ENCODE results near the gene ATP6V1G3. TPM values are rescaled to one million over a fixed set of nuclear protein-coding genes. Genes with fewer than 3 reads are reported as not detected.
A peak's percentile ranks its signal among the peaks of the same experiment; 100 is the strongest.

Gene ATP6V1G3
- total and polyA plus RNA-seq, 8 donors, result not detected

DNA sequence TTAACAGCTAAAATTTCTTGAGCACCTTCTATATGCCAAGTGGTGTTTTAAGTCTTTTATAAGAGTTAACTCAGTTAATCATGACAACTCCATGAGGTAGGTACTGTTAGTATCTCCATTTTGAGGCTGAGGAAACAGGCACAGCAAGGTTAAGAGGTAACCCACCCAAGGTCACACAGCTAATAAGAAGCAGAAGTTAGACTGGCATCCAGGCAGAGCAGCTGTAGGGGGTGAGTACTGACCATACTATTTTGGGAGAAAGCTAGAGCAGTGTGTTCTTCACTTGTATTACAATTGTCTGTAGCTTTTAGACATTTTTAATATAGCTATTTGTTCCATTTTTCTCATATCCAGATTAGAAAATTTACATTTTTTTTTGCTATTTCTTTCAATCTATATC is 4.8 kb downstream of the ATP6V1G3 start:
- intact Hi-C loops (cut with DNase I), result no loop called here
- no peaks in the 10 kb centered on the region for H3K4me1 ChIP-seq
- DNase-seq, result no peak
- FAIRE-seq, result no peak
- H3K4me3 ChIP-seq, result no peak overlapping the region
- no peaks in the 10 kb centered on the region for H3K36me3 ChIP-seq
- H3K27ac ChIP-seq, result no peak overlapping the region
- no peaks in the 10 kb centered on the region for H3K9me3 ChIP-seq
- ATAC-seq, result no peak
- TF ChIP-seq, protein P1, sequence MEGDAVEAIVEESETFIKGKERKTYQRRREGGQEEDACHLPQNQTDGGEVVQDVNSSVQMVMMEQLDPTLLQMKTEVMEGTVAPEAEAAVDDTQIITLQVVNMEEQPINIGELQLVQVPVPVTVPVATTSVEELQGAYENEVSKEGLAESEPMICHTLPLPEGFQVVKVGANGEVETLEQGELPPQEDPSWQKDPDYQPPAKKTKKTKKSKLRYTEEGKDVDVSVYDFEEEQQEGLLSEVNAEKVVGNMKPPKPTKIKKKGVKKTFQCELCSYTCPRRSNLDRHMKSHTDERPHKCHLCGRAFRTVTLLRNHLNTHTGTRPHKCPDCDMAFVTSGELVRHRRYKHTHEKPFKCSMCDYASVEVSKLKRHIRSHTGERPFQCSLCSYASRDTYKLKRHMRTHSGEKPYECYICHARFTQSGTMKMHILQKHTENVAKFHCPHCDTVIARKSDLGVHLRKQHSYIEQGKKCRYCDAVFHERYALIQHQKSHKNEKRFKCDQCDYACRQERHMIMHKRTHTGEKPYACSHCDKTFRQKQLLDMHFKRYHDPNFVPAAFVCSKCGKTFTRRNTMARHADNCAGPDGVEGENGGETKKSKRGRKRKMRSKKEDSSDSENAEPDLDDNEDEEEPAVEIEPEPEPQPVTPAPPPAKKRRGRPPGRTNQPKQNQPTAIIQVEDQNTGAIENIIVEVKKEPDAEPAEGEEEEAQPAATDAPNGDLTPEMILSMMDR (IDR thresholded peaks at IDR 0.05), result no peak
- H3K27me3 ChIP-seq, result no peaks in the 10 kb centered on the region

DNA sequence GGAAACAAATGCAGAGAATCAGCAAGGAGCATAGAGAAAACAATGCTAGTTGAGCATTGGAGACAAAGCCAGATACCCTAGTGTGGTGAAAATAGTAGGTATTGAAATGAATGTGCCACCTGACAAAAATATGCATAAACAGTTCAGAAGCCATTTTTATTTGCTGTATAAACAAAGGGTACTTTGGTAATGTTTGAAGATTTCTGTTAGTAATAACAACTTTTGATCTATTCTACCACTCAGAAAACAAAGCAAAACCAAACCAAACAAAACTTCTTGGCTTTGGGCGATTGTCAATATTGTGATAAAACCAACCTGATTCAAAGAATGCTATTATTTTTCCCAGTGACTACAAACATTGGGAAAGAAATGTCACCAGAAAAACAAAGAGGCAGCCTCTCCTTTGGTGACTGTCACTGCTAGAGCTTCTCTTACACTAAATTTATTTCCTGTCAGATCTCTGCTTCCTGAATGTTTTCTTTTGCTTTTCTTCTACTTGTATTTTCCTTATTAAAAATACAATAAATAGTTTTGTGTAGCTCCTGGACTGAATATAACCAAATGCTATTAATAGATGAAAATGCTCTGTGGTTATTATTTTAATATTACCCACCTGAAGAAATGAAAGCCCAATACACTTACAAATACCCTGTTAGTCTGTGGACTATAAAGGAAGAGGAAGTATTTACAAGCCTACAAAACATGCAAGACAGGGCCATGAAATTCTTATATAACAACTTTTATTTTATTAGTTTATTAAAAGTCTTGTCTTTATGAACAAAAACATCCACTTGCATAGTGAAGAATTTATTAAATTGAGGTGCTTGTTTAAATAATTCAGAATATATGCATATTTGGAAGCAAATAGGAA is 5.7 kb downstream of the ATP6V1G3 start:
- H3K4me3 ChIP-seq, result no peak overlapping the region
- intact Hi-C loops (cut with DNase I), result no loop called here
- H3K27ac ChIP-seq, result no peak overlapping the region
- no peaks in the 10 kb centered on the region for H3K9me3 ChIP-seq
- DNase-seq (no peak), FAIRE-seq (peak; percentile 51), ATAC-seq (no peak)
- H3K36me3 ChIP-seq, result no peaks in the 10 kb centered on the region
- TF ChIP-seq, protein P1 (IDR thresholded peaks at IDR 0.05), result no peak
- no peaks in the 10 kb centered on the region for H3K27me3 ChIP-seq
- no peaks in the 10 kb centered on the region for H3K4me1 ChIP-seq
- 21 to 31% methylated on average over 1 of the region's 1 CpG for WGBS, 2 donors

DNA sequence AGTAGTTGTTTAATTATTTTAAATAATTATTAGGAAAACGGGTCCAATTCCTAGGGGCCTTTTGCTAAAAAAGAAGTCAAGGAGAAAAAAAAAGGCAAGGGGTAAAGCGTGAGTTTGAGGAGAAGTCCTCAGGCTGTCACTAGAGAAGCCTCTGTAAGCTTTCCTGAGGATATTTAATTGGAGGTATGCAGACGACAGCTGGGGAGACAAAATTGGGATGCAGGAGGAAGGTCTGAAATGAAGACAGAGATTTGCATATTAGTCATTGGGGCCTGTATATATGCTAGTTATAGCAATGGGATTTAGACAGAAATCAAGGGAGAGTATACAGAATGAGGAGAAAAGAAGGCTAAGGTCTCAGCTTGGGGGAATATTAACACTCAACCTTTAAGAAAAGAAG is 8.6 kb downstream of the ATP6V1G3 start:
- H3K9me3 ChIP-seq, result no peaks in the 10 kb centered on the region
- intact Hi-C loops (cut with DNase I), result no loop called here
- no peak overlapping the region for H3K4me3 ChIP-seq
- H3K27me3 ChIP-seq, result no peaks in the 10 kb centered on the region
- TF ChIP-seq, protein P1 (IDR thresholded peaks at IDR 0.05), result no peak
- no peaks in the 10 kb centered on the region for H3K36me3 ChIP-seq
- WGBS, 2 donors, result 72 to 80% methylated on average over 3 of the region's 3 CpGs
- no peak overlapping the region for H3K27ac ChIP-seq
- peaks cover 0 to 4% (median 3%) of the 10 kb centered on the region in 3 donors for H3K4me1 ChIP-seq
- DNase-seq (no peak), FAIRE-seq (no peak), ATAC-seq (no peak)

DNA sequence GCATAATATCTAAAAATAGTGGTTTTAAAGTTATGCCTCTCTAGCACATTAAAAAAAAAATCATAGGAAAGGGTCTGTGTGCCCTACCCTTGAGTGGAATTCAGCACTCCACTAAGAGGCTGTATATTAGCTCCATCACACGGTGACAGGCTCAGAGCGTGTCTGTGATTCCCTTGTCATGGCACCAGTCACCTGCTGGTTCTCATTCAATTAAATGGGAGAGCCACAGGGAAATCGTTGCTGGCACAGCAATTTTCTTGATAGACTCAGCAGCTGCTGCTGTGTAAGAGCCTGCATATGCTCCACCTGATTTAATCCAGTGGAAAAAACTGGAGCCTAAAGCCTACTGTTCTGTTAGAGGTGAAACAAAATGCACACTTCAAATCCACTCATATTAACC is 9.5 kb downstream of the ATP6V1G3 start:
- DNase-seq (no peak), ATAC-seq (no peak), FAIRE-seq (no peak)
- no peaks in the 10 kb centered on the region for H3K36me3 ChIP-seq
- H3K27me3 ChIP-seq, result no peaks in the 10 kb centered on the region
- H3K4me1 ChIP-seq, result peaks cover 0 to 4% (median 3%) of the 10 kb centered on the region in 3 donors
- TF ChIP-seq, protein P1 (IDR thresholded peaks at IDR 0.05), result no peak
- WGBS, 2 donors, result 56 to 63% methylated on average over 3 of the region's 3 CpGs
- H3K4me3 ChIP-seq, result no peak overlapping the region
- H3K9me3 ChIP-seq, result no peaks in the 10 kb centered on the region
- intact Hi-C loops (cut with DNase I), result no loop called here
- no peak overlapping the region for H3K27ac ChIP-seq

DNA sequence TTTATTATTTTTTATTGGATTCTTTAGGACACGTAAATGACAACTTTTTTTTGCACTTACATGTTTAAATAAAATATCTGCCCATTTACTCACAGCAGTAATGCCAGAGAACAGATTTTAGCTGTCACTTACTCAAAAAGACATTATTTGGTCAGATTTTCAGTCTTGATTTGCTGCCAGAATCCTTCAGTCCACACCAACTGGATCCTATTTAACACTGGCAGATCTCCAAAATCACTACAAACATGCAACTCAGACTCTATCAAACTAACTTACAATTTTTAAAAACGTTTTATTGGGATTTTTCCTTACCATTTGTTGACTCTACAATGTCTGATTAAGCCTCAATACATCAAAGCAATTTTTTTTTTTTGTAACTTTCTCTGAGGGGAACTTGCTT is 11.1 kb downstream of the ATP6V1G3 start:
- TF ChIP-seq, protein P1 (IDR thresholded peaks at IDR 0.05), result no peak
- no peak for ATAC-seq
- Histone ChIP-seq H3K9me3 (no peaks in the 10 kb centered on the region), H3K4me3 (no peak overlapping the region), H3K27me3 (no peaks in the 10 kb centered on the region), H3K27ac (no peak overlapping the region), H3K36me3 (no peaks in the 10 kb centered on the region), H3K4me1 (peaks cover 0 to 4% (median 3%) of the 10 kb centered on the region in 3 donors)
- no peak for FAIRE-seq
- no peak for DNase-seq
- intact Hi-C loops (cut with DNase I), result no loop called here
- WGBS, 2 donors, result 35 to 37% methylated on average over 2 of the region's 2 CpGs
